Endothelial cell of umbilical vein (primary cell): ENCODE results near the gene FRMD6. TPM values are rescaled to one million over a fixed set of nuclear protein-coding genes. Genes with fewer than 3 reads are reported as not detected.

Experiments used
- BruUV-seq: library from RNA; stranded (reverse); fragments of 400-500 nt; replicated peaks from 2 replicates; lab custom pipeline; 2021; lab: Mats Ljungman, UMichigan
- CTCF ChIA-PET: fragments of 300-600, 350-600 bp; sonication (Branson Sonifier 250); formaldehyde crosslinking; loops from one replicate; lab custom pipeline; 2021; ENCODE audit warnings: antibody characterized with exemption, inconsistent platforms; lab: Charles Lee
- POLR2A ChIA-PET: fragments of 300-600, 350-600 bp; sonication (Branson Sonifier 250); formaldehyde crosslinking; loops from one replicate; lab custom pipeline; 2021; ENCODE audit warnings: antibody characterized with exemption, inconsistent platforms; lab: Charles Lee
- DNase-seq: peaks from one replicate; pipeline ENCODE4 v3.0.0-alpha.2; 2011; ENCODE audit warnings: low read depth, low spot score
- FAIRE-seq: peaks from 2 replicates; lab custom pipeline; 2011; peaks lifted over from hg19 to GRCh38; lab: Jason Lieb, UNC
- H2AFZ ChIP-seq: 2 replicates; pipeline ENCODE4 v1.6.0; 2012; ENCODE audit warnings: low read depth, low read length, control low read depth, inconsistent platforms
- H3K27ac ChIP-seq: 2 replicates; pipeline ENCODE4 v1.5.1; 2011; ENCODE audit warnings: low read depth, mild to moderate bottlenecking, control low read depth, low read length, moderate library complexity; ENCODE audit not compliant: insufficient read depth
- H3K27me3 ChIP-seq, 2 experiments: 2 replicates each; pipeline versions ENCODE4 v1.6.0 to v1.6.1; 2011; ENCODE audit warnings: low read length in 2 of 2, mixed read lengths in 1 of 2; ENCODE audit not compliant: control insufficient read depth in 2 of 2, insufficient read depth in 2 of 2
- H3K36me3 ChIP-seq, 2 experiments: 2 replicates in 1 of 2; 3 replicates in 1 of 2; pipeline ENCODE4 v1.5.1; 2011; ENCODE audit warnings: low read length in 2 of 2, mild to moderate bottlenecking in 1 of 2, moderate library complexity in 1 of 2; ENCODE audit not compliant: control insufficient read depth in 2 of 2, insufficient read depth in 2 of 2; ENCODE audit errors: extremely low read depth in 1 of 2
- H3K4me1 ChIP-seq: 3 replicates; pipeline ENCODE4 v1.5.1; 2011; ENCODE audit warnings: mild to moderate bottlenecking, low read length; ENCODE audit not compliant: control insufficient read depth, insufficient read depth; ENCODE audit errors: extremely low read depth
- H3K4me2 ChIP-seq: 2 replicates; pipeline ENCODE4 v1.6.1; 2011; ENCODE audit warnings: low read length, control low read depth, mixed read lengths; ENCODE audit not compliant: insufficient read depth
- H3K4me3 ChIP-seq, 3 experiments: fragments of 200-600 bp in 1 of 3; sonication (generic), shearing (Covaris generic) in 1 of 3; replicated peaks in 1 of 3; 2 replicates each; pipeline ENCODE4 v1.5.1; 2011 to 2016; ENCODE audit warnings: control low read depth in 3 of 3, low read length in 3 of 3, mild to moderate bottlenecking in 2 of 3, inconsistent platforms in 1 of 3, low read depth in 1 of 3, moderate library complexity in 1 of 3; ENCODE audit not compliant: insufficient read depth in 1 of 3
- H3K79me2 ChIP-seq: 2 replicates; pipeline ENCODE4 v1.6.0; 2012; ENCODE audit warnings: low read length, inconsistent platforms; ENCODE audit not compliant: control insufficient read depth, insufficient read depth
- H3K9ac ChIP-seq: replicated peaks from 2 replicates; pipeline ENCODE3; 2011; ENCODE audit warnings: low read length, control low read depth; ENCODE audit not compliant: insufficient read depth; ENCODE audit errors: extremely low read depth
- H3K9me1 ChIP-seq: replicated peaks from 3 replicates; pipeline ENCODE4 v1.6.0; 2011; ENCODE audit warnings: mild to moderate bottlenecking, low read length; ENCODE audit not compliant: control insufficient read depth, insufficient read depth; ENCODE audit errors: extremely low read depth
- H3K9me3 ChIP-seq: replicated peaks from 2 replicates; pipeline ENCODE4 v1.5.1; 2012; ENCODE audit warnings: low read length, inconsistent platforms; ENCODE audit not compliant: control insufficient read depth, insufficient read depth
- H4K20me1 ChIP-seq: replicated peaks from 2 replicates; pipeline ENCODE3; 2011; ENCODE audit warnings: mild to moderate bottlenecking, low read length; ENCODE audit not compliant: control insufficient read depth, insufficient read depth; ENCODE audit errors: extremely low read depth
- EZH2 ChIP-seq: IDR thresholded peaks from 2 replicates; pipeline ENCODE4 v1.6.1; 2012; ENCODE audit warnings: borderline replicate concordance, low read depth, mild to moderate bottlenecking, moderate library complexity, low read length, inconsistent platforms; ENCODE audit not compliant: severe bottlenecking
- FOS ChIP-seq: IDR thresholded peaks from 2 replicates; pipeline ENCODE4 v1.6.1; 2011; ENCODE audit warnings: mild to moderate bottlenecking, low read length, moderate library complexity, borderline replicate concordance; ENCODE audit not compliant: insufficient read depth
- GATA2 ChIP-seq: IDR thresholded peaks from 2 replicates; pipeline ENCODE4 v1.7.0; 2011; ENCODE audit warnings: low read depth, mild to moderate bottlenecking, moderate library complexity, mixed read lengths, low read length; ENCODE audit not compliant: insufficient read length, insufficient read depth
- JUN ChIP-seq: IDR thresholded peaks from 2 replicates; pipeline ENCODE4 v1.6.1; 2011; ENCODE audit warnings: borderline replicate concordance, low read depth; ENCODE audit not compliant: insufficient read length, insufficient read depth
- MYC ChIP-seq: IDR thresholded peaks from one replicate; pipeline ENCODE4 v1.6.1; 2011; ENCODE audit warnings: mild to moderate bottlenecking, low read depth, low read length
- POLR2A ChIP-seq: IDR thresholded peaks from 2 replicates; pipeline ENCODE4 v1.6.1; 2012; ENCODE audit warnings: low read depth, mild to moderate bottlenecking, control low read depth, low read length
- POLR2AphosphoS5 ChIP-seq: IDR thresholded peaks from 2 replicates; pipeline ENCODE4 v1.6.1; 2012; ENCODE audit warnings: low read depth, mild to moderate bottlenecking, control low read depth, low read length, moderate library complexity; ENCODE audit not compliant: insufficient read depth
- dilution Hi-C: fragments of 300-500 bp; cut with MboI; formaldehyde crosslinking; loops from one replicate; pipeline ENCODE4 v1.15.0; 2019; ENCODE audit warnings: low sequenced_read_pairs; ENCODE audit not compliant: extremely low pct_ligation_motif_present
- intact Hi-C: fragments of 100-400 bp; cut with micrococcal nuclease; formaldehyde crosslinking; loops from one replicate; pipeline ENCODE4 v1.10.0; 2022
- polyA plus RNA-seq, 4 experiments: library from polyadenylated mRNA; depleted of rRNA in 3 of 4; stranded (reverse) in 3 of 4; unstranded in 1 of 4; fragments of >200 nt; gene quantifications; 2 replicates each; pipeline versions ENCODE4 v1.2.1 to v1.2.3, GENCODE V29; 2011 to 2012; ENCODE audit warnings: missing spikeins in 1 of 4
- total RNA-seq: library from RNA; stranded (reverse); gene quantifications from 2 replicates; pipeline ENCODE4 v1.2.3, GENCODE V29; 2021
- TF ChIP-seq, protein P1 (sequence below), 2 donors: IDR thresholded peaks; 1 replicate in 1 of 2; 2 replicates in 1 of 2; pipeline ENCODE4 v1.5.1; 2011; ENCODE audit warnings: low read length in 2 of 2, mild to moderate bottlenecking in 2 of 2, moderate library complexity in 2 of 2, control low read depth in 1 of 2, inconsistent platforms in 1 of 2, low read depth in 1 of 2; ENCODE audit not compliant: insufficient read depth in 1 of 2; ENCODE audit errors: extremely low read depth in 1 of 2
- TF ChIP-seq, protein P2 (sequence below): IDR thresholded peaks from 2 replicates; pipeline ENCODE4 v1.6.1; 2011; ENCODE audit not compliant: insufficient read depth, insufficient read length

Gene FRMD6
- total and polyA plus RNA-seq, 2 donors (not counting 3 experiments of a cell fraction or from before 2014, with no cell fraction given) = 69.0 to 97.1 TPM

DNA sequence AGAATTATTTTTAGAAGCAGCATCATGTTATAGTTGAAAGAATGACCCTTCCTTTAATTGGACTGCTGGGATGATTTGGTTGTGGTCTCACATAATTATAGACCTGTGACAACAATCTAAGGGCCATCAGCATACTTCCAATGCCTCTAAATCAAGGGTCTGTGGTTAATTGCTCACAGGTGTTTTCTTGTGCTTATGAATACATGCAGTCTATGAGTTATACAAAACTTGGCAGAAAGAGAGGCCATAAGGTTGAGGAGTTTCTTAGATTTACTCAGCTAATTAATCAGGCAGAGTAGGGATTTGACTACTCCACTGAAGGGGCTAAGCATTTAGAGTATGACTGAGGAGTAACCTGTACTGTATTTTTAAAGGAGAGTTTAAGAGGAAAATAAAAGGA, 37.0 kb upstream of the FRMD6 start:
- Histone ChIP-seq H4K20me1 (no peaks in the 10 kb centered on the region), H3K9me1 (no peaks in the 10 kb centered on the region), H3K4me1 (peaks cover 13% of the 10 kb centered on the region), H3K79me2 (no peaks in the 10 kb centered on the region), H3K36me3 (no peaks in the 10 kb centered on the region), H3K9ac (no peak overlapping the region), H3K4me3 (no peak overlapping the region), H3K27me3 (no peaks in the 10 kb centered on the region), H3K27ac (no peak overlapping the region), H3K9me3 (no peaks in the 10 kb centered on the region), H3K4me2 (no peak overlapping the region), H2AFZ (no peak overlapping the region)
- no peak for DNase-seq
- CTCF ChIA-PET = no interaction called here
- BruUV-seq = no TSS peak
- TF ChIP-seq POLR2AphosphoS5 (no peak), FOS (no peak), JUN (no peak), POLR2A (no peak), MYC (no peak), GATA2 (no peak), EZH2 (no peak)
- TF ChIP-seq, protein P1, sequence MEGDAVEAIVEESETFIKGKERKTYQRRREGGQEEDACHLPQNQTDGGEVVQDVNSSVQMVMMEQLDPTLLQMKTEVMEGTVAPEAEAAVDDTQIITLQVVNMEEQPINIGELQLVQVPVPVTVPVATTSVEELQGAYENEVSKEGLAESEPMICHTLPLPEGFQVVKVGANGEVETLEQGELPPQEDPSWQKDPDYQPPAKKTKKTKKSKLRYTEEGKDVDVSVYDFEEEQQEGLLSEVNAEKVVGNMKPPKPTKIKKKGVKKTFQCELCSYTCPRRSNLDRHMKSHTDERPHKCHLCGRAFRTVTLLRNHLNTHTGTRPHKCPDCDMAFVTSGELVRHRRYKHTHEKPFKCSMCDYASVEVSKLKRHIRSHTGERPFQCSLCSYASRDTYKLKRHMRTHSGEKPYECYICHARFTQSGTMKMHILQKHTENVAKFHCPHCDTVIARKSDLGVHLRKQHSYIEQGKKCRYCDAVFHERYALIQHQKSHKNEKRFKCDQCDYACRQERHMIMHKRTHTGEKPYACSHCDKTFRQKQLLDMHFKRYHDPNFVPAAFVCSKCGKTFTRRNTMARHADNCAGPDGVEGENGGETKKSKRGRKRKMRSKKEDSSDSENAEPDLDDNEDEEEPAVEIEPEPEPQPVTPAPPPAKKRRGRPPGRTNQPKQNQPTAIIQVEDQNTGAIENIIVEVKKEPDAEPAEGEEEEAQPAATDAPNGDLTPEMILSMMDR (IDR thresholded peaks at IDR 0.05; ENCODE audit: extremely low read depth in 1 of 2, insufficient read depth in 1 of 2, low read depth in 1 of 2, low read length in 2 of 2) = no peak
- TF ChIP-seq, protein P2, sequence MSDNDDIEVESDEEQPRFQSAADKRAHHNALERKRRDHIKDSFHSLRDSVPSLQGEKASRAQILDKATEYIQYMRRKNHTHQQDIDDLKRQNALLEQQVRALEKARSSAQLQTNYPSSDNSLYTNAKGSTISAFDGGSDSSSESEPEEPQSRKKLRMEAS = no peak
- intact Hi-C loops = no loop called here
- dilution Hi-C loops = no loop called here
- POLR2A ChIA-PET = interaction anchor here (0.6 kb wide), 1 partner anchor 938 kb away, joined by 3 read pairs; the partner anchor contains the start of genes GPR137C and TXNDC16
- no peak for FAIRE-seq
